H1 (cell line): ENCODE measurements around the gene ZMAT5. TPM values are rescaled to one million over a fixed set of nuclear protein-coding genes. Genes with fewer than 3 reads are reported as not detected.

ENCODE experiments used
- CTCF ChIA-PET: fragments of 300-600 bp; sonication (Branson Sonifier 250); formaldehyde crosslinking; loops from one replicate; lab custom pipeline; 2021; ENCODE audit not compliant: partially characterized antibody; lab: Charles Lee
- POLR2A ChIA-PET: fragments of 300-600 bp; sonication (Branson Sonifier 250); formaldehyde crosslinking; loops from one replicate; lab custom pipeline; 2021; ENCODE audit warnings: inconsistent platforms; ENCODE audit not compliant: partially characterized antibody; lab: Charles Lee
- DNase-seq, 2 experiments: peaks; one replicate each; pipeline versions ENCODE4 v3.0.0 to v3.0.0-alpha.2; 2010 to 2022; ENCODE audit warnings: low spot score in 2 of 2, low read depth in 1 of 2, mixed read lengths in 1 of 2
- FAIRE-seq: peaks from 2 replicates; lab custom pipeline; 2011; peaks lifted over from hg19 to GRCh38; lab: Jason Lieb, UNC
- H2AFZ ChIP-seq: 2 replicates; pipeline ENCODE4 v1.8.1; 2012; ENCODE audit warnings: low read length, inconsistent platforms
- H2AK5ac ChIP-seq: 2 replicates; pipeline ENCODE4 v1.6.1; 2013; ENCODE audit warnings: low read depth, low read length
- H2BK120ac ChIP-seq: replicated peaks from 2 replicates; pipeline ENCODE3; 2013; ENCODE audit warnings: low read depth, low read length, inconsistent platforms
- H2BK12ac ChIP-seq: 2 replicates; pipeline ENCODE4 v1.6.1; 2013; ENCODE audit warnings: low read depth, low read length
- H2BK15ac ChIP-seq: 2 replicates; pipeline ENCODE4 v1.6.1; 2013; ENCODE audit warnings: low read length
- H2BK20ac ChIP-seq: 2 replicates; pipeline ENCODE4 v1.6.1; 2013; ENCODE audit warnings: low read length
- H2BK5ac ChIP-seq: 2 replicates; pipeline ENCODE4 v1.6.1; 2013; ENCODE audit warnings: low read depth, low read length
- H3K14ac ChIP-seq: 2 replicates; pipeline ENCODE4 v1.6.1; 2013; ENCODE audit warnings: inconsistent platforms; ENCODE audit not compliant: insufficient read length
- H3K18ac ChIP-seq: 2 replicates; pipeline ENCODE4 v1.6.1; 2013; ENCODE audit warnings: low read length; ENCODE audit errors: extremely low read depth
- H3K23ac ChIP-seq: 2 replicates; pipeline ENCODE4 v1.6.1; 2013; ENCODE audit warnings: inconsistent platforms; ENCODE audit not compliant: insufficient read length
- H3K23me2 ChIP-seq: 2 replicates; pipeline ENCODE4 v1.6.1; 2013; ENCODE audit warnings: low read depth, low read length
- H3K27ac ChIP-seq: 2 replicates; pipeline ENCODE4 v1.6.1; 2011; ENCODE audit warnings: low read depth, low read length, inconsistent platforms
- H3K27me3 ChIP-seq, 4 experiments: replicated peaks in 1 of 4; 1 replicate in 1 of 4; 2 replicates in 3 of 4; pipeline versions ENCODE4 v1.6.1 to v1.8.1; 2011 to 2013; ENCODE audit warnings: low read length in 3 of 4, mild to moderate bottlenecking in 3 of 4, inconsistent platforms in 2 of 4, mixed read lengths in 2 of 4, moderate library complexity in 1 of 4; ENCODE audit not compliant: control insufficient read depth in 3 of 4, insufficient read depth in 3 of 4; ENCODE audit errors: extremely low read depth in 1 of 4
- H3K36me3 ChIP-seq, 4 experiments: 2 replicates each; pipeline versions ENCODE4 v1.6.1 to v1.8.1; 2011 to 2013; ENCODE audit warnings: mild to moderate bottlenecking in 4 of 4, low read length in 3 of 4, moderate library complexity in 2 of 4, control low read depth in 1 of 4, inconsistent platforms in 1 of 4; ENCODE audit not compliant: insufficient read depth in 4 of 4, control insufficient read depth in 2 of 4
- H3K4ac ChIP-seq: replicated peaks from 2 replicates; pipeline ENCODE3; 2013; ENCODE audit warnings: low read length, low read depth, mixed read lengths, inconsistent platforms; ENCODE audit not compliant: insufficient read length
- H3K4me1 ChIP-seq, 4 experiments: replicated peaks in 1 of 4; 1 replicate in 1 of 4; 2 replicates in 3 of 4; pipeline versions ENCODE4 v1.6.1 to v1.8.1; 2011 to 2013; ENCODE audit warnings: low read length in 3 of 4, inconsistent platforms in 2 of 4, mixed read lengths in 1 of 4; ENCODE audit not compliant: insufficient read depth in 4 of 4, control insufficient read depth in 3 of 4
- H3K4me2 ChIP-seq, 2 experiments: 2 replicates each; pipeline versions ENCODE4 v1.6.1 to v1.8.1; 2011 to 2013; ENCODE audit warnings: low read depth in 2 of 2, low read length in 2 of 2, control low read depth in 1 of 2, inconsistent platforms in 1 of 2, mild to moderate bottlenecking in 1 of 2; ENCODE audit not compliant: insufficient read depth in 1 of 2
- H3K4me3 ChIP-seq, 4 experiments: fragments of 200-600, 300-600 bp in 1 of 4; sonication (generic), shearing (Covaris generic), sonication (Bioruptor Twin) in 1 of 4; 2 replicates each; pipeline versions ENCODE4 v1.5.1 to v1.8.1; 2011 to 2016; ENCODE audit warnings: low read length in 4 of 4, low read depth in 3 of 4, control low read depth in 2 of 4, inconsistent platforms in 2 of 4, mild to moderate bottlenecking in 2 of 4, mixed read lengths in 1 of 4, moderate library complexity in 1 of 4; ENCODE audit not compliant: insufficient read depth in 2 of 4; ENCODE audit errors: extremely low read depth in 1 of 4
- H3K56ac ChIP-seq: replicated peaks from 2 replicates; pipeline ENCODE3; 2013; ENCODE audit warnings: low read depth, mild to moderate bottlenecking, mixed read lengths, low read length, inconsistent platforms; ENCODE audit not compliant: insufficient read length
- H3K79me1 ChIP-seq: 2 replicates; pipeline ENCODE4 v1.6.1; 2013; ENCODE audit warnings: low read depth, low read length, control low read depth
- H3K79me2 ChIP-seq, 2 experiments: 2 replicates each; pipeline versions ENCODE4 v1.6.1 to v1.8.1; 2012 to 2013; ENCODE audit warnings: low read length in 2 of 2, mild to moderate bottlenecking in 2 of 2, inconsistent platforms in 1 of 2; ENCODE audit not compliant: insufficient read depth in 2 of 2, control insufficient read depth in 1 of 2
- H3K9ac ChIP-seq, 4 experiments: replicated peaks in 1 of 4; 1 replicate in 1 of 4; 2 replicates in 3 of 4; pipeline versions ENCODE4 v1.6.1 to v1.8.1; 2011 to 2013; ENCODE audit warnings: low read depth in 3 of 4, low read length in 3 of 4, control low read depth in 2 of 4, mild to moderate bottlenecking in 2 of 4, moderate library complexity in 2 of 4, inconsistent platforms in 1 of 4; ENCODE audit errors: extremely low read depth in 1 of 4
- H3K9me3 ChIP-seq, 2 experiments: 2 replicates each; pipeline versions ENCODE4 v1.6.1 to v1.8.1; 2012 to 2013; ENCODE audit warnings: mild to moderate bottlenecking in 2 of 2, moderate library complexity in 2 of 2, control low read depth in 1 of 2, inconsistent platforms in 1 of 2, low read depth in 1 of 2, low read length in 1 of 2, mixed read lengths in 1 of 2; ENCODE audit not compliant: insufficient read depth in 2 of 2
- H4K20me1 ChIP-seq, 2 experiments: replicated peaks in 1 of 2; 2 replicates each; pipeline versions ENCODE3 to v1.8.1; 2011 to 2013; ENCODE audit warnings: inconsistent platforms in 2 of 2, low read length in 2 of 2, mild to moderate bottlenecking in 1 of 2; ENCODE audit not compliant: insufficient read depth in 2 of 2, control insufficient read depth in 1 of 2
- H4K5ac ChIP-seq: 2 replicates; pipeline ENCODE4 v1.6.1; 2013; ENCODE audit warnings: low read length, low read depth, mixed read lengths, inconsistent platforms; ENCODE audit not compliant: insufficient read length
- H4K8ac ChIP-seq: 2 replicates; pipeline ENCODE4 v1.8.0; 2013; ENCODE audit warnings: mild to moderate bottlenecking, moderate library complexity, low read length, inconsistent platforms; ENCODE audit not compliant: insufficient read depth; ENCODE audit errors: extremely low read depth
- H4K91ac ChIP-seq: replicated peaks from 2 replicates; pipeline ENCODE3; 2013; ENCODE audit warnings: low read length, mixed read lengths, inconsistent platforms; ENCODE audit not compliant: insufficient read length
- CHD1 ChIP-seq: IDR thresholded peaks from 2 replicates; pipeline ENCODE4 v1.6.1; 2012; ENCODE audit warnings: low read depth, low read length, improper control_type of control experiment
- HDAC6 ChIP-seq: IDR thresholded peaks from one replicate; pipeline ENCODE4 v1.7.1; 2012; ENCODE audit warnings: low read depth, mild to moderate bottlenecking, inconsistent platforms, low read length, moderate library complexity
- RXRA ChIP-seq: IDR thresholded peaks from 2 replicates; pipeline ENCODE4 v1.6.1; 2011; ENCODE audit warnings: low read depth, mild to moderate bottlenecking, low read length, moderate library complexity; ENCODE audit not compliant: insufficient read depth
- TCF12 ChIP-seq: IDR thresholded peaks from 2 replicates; pipeline ENCODE4 v1.6.1; 2011; ENCODE audit warnings: low read depth, mild to moderate bottlenecking, low read length
- WGBS, 2 experiments: shearing (Covaris generic) in 1 of 2; methylation state at CpG; one replicate each; pipeline versions ENCODE4 v1.1.6 to v1.1.7; 2013 to 2015; ENCODE audit warnings: low lambda C conversion rate in 2 of 2, mixed read lengths in 2 of 2, inconsistent platforms in 1 of 2, low coverage in 1 of 2, missing lambda C conversion rate in 1 of 2; ENCODE audit not compliant: insufficient replicate concordance in 2 of 2, insufficient coverage in 1 of 2, insufficient read length in 1 of 2; ENCODE audit errors: extremely low coverage in 1 of 2, missing lambda C conversion rate in 1 of 2; 5-methylcytosine and 5-hydroxymethylcytosine counted together
- polyA plus RNA-seq, 7 experiments: library from polyadenylated mRNA; depleted of rRNA in 3 of 7; stranded (reverse) in 5 of 7; unstranded in 2 of 7; fragments of >200 nt in 5 of 7; fragments of 200-250 nt in 2 of 7; gene quantifications; 1 replicate in 5 of 7; 2 replicates in 1 of 7; 4 replicates in 1 of 7; pipeline versions ENCODE4 v1.2.1 to v1.2.3, GENCODE V29; 2011 to 2013; ENCODE audit warnings: missing spikeins in 2 of 7, mixed read lengths in 2 of 7
- total RNA-seq: library from RNA; stranded (reverse); fragmentation: NEBNext Ultra II Directional; extraction: Animal tissue kit (Norgen Biotek cat#: 25700); gene quantifications from 2 replicates; pipeline ENCODE4 v1.2.1, GENCODE V29; 2021

Gene ZMAT5
- total and polyA plus RNA-seq, 2 of the 8 experiments (the other 6 are each of a cell fraction or from before 2014, with no cell fraction given), result 14.0 to 38.3 TPM

DNA sequence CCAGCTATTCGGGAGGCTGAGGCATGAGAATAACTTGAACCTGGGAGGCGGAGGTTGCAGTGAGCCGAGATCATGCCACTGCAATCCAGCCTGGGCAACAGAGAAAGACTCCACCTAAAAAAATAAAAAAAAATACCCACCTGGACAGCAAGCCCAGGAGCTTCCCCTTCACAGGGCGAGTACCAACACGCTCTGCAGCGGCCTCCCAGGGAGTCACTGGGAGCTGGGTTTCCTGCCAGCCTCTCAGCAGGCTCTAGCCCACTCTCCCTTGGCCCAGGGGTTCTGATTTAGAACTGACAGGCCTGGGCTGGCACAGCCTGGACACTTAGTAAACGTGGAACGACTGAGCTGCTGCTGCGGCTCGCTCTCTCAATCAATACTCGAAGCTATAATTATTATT, 49.0 kb downstream of the ZMAT5 start:
- Histone ChIP-seq H3K79me2 (no peaks in the 10 kb centered on the region), H3K27me3 (peaks cover 21 to 42% (median 35%) of the 10 kb centered on the region in 4 experiments), H2AFZ (no peak overlapping the region), H3K27ac (no peak overlapping the region), H2AK5ac (no peak overlapping the region), H2BK120ac (no peak overlapping the region), H2BK5ac (no peak overlapping the region), H4K5ac (no peak overlapping the region), H3K4ac (no peak overlapping the region), H3K4me1 (peaks cover 0 to 14% (median 4%) of the 10 kb centered on the region in 4 experiments; a peak in 6 of 7 replicates), H3K4me3 (no peak overlapping the region), H3K18ac (no peak overlapping the region), H4K20me1 (peaks cover 3 to 5% of the 10 kb centered on the region in 2 experiments), H3K23ac (no peak overlapping the region), H3K23me2 (peaks cover 5% of the 10 kb centered on the region; the same call in 1 of the 2 replicates), H3K36me3 (no peaks in the 10 kb centered on the region), H3K4me2 (no peak overlapping the region), H2BK12ac (no peak overlapping the region), H3K9ac (no peak overlapping the region), H3K79me1 (no peaks in the 10 kb centered on the region; the same call in 1 of the 2 replicates), H2BK20ac (no peak overlapping the region), H3K56ac (no peak overlapping the region), H4K8ac (no peak overlapping the region), H3K14ac (no peak overlapping the region), H2BK15ac (no peak overlapping the region), H4K91ac (no peak overlapping the region), H3K9me3 (no peaks in the 10 kb centered on the region)
- no peak for DNase-seq
- ChIA-PET POLR2A (interaction anchor here (0.6 kb wide), 2 partner anchors 16 to 741 kb away, joined by 3 read pairs; no protein-coding TSS in a partner anchor), CTCF (interaction anchor here (0.6 to 4.1 kb wide), 16 partner anchors 10 to 287 kb away, joined by 3 to 25 read pairs (median 3); no protein-coding TSS in a partner anchor)
- 80% methylated on average over 11 of the region's 11 CpGs; no CpG with 5 or more reads in 1 of the 2 experiments for WGBS, 2 experiments
- no peak for FAIRE-seq
- TF ChIP-seq CHD1, result no peak
- no peak for TF ChIP-seq RXRA
- no peak for TF ChIP-seq HDAC6
- no peak for TF ChIP-seq TCF12
